WTC11 (cell line): ENCODE measurements around the gene MON1A.

Source experiments
- ETV6 ChIP-seq: sonication (generic); formaldehyde crosslinking; IDR thresholded peaks from 2 replicates; pipeline ENCODE4 v1.8.1; 2022; ENCODE audit warnings: mild to moderate bottlenecking, missing genetic modification reagents
- NFYB ChIP-seq: sonication (generic); formaldehyde crosslinking; conservative IDR thresholded peaks from 2 replicates; pipeline ENCODE4 v1.8.0; 2022; ENCODE audit warnings: low read depth, missing genetic modification reagents
- NR2C2 ChIP-seq: sonication (generic); formaldehyde crosslinking; IDR thresholded peaks from 2 replicates; pipeline ENCODE4 v1.8.0; 2022; ENCODE audit warnings: mild to moderate bottlenecking, missing genetic modification reagents
- RELA ChIP-seq: sonication (generic); formaldehyde crosslinking; IDR thresholded peaks from 2 replicates; pipeline ENCODE4 v1.8.1; 2022; ENCODE audit warnings: missing genetic modification reagents, mild to moderate bottlenecking, borderline replicate concordance
- SP1 ChIP-seq: sonication (generic); formaldehyde crosslinking; conservative IDR thresholded peaks from 2 replicates; pipeline ENCODE4 v1.8.1; 2022; ENCODE audit warnings: missing genetic modification reagents
- TF ChIP-seq, protein P1 (sequence below): fragments of 200-600 bp; IDR thresholded peaks from 2 replicates; pipeline ENCODE4 v1.8.0; 2022; ENCODE audit warnings: antibody characterized with exemption
- TF ChIP-seq, protein P2 (sequence below): sonication (generic); formaldehyde crosslinking; conservative IDR thresholded peaks from 2 replicates; pipeline ENCODE4 v1.8.1; 2022; ENCODE audit warnings: mild to moderate bottlenecking, missing genetic modification reagents
- TF ChIP-seq, protein P3 (sequence below): sonication (generic); formaldehyde crosslinking; IDR thresholded peaks from 2 replicates; pipeline ENCODE4 v1.8.0; 2022; ENCODE audit warnings: mild to moderate bottlenecking, missing genetic modification reagents
- TF ChIP-seq, protein P4 (sequence below): sonication (generic); formaldehyde crosslinking; IDR thresholded peaks from 2 replicates; pipeline ENCODE4 v1.8.1; 2023; ENCODE audit warnings: mild to moderate bottlenecking, missing genetic modification reagents
- TF ChIP-seq, protein P5 (sequence below): sonication (generic); formaldehyde crosslinking; IDR thresholded peaks from 2 replicates; pipeline ENCODE4 v1.8.1; 2022; ENCODE audit warnings: mild to moderate bottlenecking, moderate library complexity, missing genetic modification reagents
- TF ChIP-seq, protein P6 (sequence below): sonication (generic); formaldehyde crosslinking; IDR thresholded peaks from 2 replicates; pipeline ENCODE4 v1.8.0; 2023; ENCODE audit warnings: missing genetic modification reagents, mild to moderate bottlenecking, borderline replicate concordance

DNA sequence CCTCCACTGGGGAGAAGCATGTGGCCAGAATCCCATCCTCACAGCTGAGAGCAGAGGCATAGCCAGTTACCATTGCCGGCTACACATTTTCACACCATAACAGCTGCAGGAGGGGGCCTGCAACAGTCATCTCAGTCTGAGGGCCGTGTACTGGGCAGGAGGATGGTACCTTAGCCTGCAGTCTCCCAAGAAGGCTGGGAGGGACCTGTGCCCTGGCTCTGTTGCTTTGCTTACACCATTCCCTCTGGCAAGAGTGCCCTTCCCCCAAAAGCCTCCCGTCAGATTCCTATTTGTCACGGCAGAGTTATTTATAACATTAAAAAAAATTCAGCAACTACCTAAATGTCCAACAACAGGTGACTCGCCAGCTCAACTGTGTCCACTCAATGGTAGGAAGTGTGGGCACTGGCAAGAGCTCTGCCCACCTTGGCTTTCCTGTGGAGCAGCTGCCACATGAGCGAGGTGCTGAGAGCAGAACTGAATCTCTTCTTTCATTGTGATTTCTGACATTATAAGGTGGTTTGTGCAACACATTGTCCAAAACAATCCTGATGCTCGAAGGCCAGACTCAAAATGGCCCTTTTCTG, 64.3 kb downstream of the MON1A start:
- TF ChIP-seq, protein P1, sequence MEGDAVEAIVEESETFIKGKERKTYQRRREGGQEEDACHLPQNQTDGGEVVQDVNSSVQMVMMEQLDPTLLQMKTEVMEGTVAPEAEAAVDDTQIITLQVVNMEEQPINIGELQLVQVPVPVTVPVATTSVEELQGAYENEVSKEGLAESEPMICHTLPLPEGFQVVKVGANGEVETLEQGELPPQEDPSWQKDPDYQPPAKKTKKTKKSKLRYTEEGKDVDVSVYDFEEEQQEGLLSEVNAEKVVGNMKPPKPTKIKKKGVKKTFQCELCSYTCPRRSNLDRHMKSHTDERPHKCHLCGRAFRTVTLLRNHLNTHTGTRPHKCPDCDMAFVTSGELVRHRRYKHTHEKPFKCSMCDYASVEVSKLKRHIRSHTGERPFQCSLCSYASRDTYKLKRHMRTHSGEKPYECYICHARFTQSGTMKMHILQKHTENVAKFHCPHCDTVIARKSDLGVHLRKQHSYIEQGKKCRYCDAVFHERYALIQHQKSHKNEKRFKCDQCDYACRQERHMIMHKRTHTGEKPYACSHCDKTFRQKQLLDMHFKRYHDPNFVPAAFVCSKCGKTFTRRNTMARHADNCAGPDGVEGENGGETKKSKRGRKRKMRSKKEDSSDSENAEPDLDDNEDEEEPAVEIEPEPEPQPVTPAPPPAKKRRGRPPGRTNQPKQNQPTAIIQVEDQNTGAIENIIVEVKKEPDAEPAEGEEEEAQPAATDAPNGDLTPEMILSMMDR, result no peak
- TF ChIP-seq, protein P2, sequence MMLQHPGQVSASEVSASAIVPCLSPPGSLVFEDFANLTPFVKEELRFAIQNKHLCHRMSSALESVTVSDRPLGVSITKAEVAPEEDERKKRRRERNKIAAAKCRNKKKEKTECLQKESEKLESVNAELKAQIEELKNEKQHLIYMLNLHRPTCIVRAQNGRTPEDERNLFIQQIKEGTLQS, result no peak
- TF ChIP-seq NFYB (CRISPR knock-in tag), result no peak
- TF ChIP-seq, protein P3, sequence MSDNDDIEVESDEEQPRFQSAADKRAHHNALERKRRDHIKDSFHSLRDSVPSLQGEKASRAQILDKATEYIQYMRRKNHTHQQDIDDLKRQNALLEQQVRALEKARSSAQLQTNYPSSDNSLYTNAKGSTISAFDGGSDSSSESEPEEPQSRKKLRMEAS (CRISPR knock-in tag), result no peak
- TF ChIP-seq, protein P4, sequence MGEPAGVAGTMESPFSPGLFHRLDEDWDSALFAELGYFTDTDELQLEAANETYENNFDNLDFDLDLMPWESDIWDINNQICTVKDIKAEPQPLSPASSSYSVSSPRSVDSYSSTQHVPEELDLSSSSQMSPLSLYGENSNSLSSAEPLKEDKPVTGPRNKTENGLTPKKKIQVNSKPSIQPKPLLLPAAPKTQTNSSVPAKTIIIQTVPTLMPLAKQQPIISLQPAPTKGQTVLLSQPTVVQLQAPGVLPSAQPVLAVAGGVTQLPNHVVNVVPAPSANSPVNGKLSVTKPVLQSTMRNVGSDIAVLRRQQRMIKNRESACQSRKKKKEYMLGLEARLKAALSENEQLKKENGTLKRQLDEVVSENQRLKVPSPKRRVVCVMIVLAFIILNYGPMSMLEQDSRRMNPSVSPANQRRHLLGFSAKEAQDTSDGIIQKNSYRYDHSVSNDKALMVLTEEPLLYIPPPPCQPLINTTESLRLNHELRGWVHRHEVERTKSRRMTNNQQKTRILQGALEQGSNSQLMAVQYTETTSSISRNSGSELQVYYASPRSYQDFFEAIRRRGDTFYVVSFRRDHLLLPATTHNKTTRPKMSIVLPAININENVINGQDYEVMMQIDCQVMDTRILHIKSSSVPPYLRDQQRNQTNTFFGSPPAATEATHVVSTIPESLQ (CRISPR knock-in tag), result no peak
- no peak for TF ChIP-seq SP1 (CRISPR knock-in tag)
- TF ChIP-seq RELA (CRISPR knock-in tag), result no peak
- no peak for TF ChIP-seq NR2C2 (CRISPR knock-in tag)
- TF ChIP-seq, protein P5, sequence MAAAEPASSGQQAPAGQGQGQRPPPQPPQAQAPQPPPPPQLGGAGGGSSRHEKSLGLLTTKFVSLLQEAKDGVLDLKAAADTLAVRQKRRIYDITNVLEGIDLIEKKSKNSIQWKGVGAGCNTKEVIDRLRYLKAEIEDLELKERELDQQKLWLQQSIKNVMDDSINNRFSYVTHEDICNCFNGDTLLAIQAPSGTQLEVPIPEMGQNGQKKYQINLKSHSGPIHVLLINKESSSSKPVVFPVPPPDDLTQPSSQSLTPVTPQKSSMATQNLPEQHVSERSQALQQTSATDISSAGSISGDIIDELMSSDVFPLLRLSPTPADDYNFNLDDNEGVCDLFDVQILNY (CRISPR knock-in tag), result no peak
- TF ChIP-seq, protein P6, sequence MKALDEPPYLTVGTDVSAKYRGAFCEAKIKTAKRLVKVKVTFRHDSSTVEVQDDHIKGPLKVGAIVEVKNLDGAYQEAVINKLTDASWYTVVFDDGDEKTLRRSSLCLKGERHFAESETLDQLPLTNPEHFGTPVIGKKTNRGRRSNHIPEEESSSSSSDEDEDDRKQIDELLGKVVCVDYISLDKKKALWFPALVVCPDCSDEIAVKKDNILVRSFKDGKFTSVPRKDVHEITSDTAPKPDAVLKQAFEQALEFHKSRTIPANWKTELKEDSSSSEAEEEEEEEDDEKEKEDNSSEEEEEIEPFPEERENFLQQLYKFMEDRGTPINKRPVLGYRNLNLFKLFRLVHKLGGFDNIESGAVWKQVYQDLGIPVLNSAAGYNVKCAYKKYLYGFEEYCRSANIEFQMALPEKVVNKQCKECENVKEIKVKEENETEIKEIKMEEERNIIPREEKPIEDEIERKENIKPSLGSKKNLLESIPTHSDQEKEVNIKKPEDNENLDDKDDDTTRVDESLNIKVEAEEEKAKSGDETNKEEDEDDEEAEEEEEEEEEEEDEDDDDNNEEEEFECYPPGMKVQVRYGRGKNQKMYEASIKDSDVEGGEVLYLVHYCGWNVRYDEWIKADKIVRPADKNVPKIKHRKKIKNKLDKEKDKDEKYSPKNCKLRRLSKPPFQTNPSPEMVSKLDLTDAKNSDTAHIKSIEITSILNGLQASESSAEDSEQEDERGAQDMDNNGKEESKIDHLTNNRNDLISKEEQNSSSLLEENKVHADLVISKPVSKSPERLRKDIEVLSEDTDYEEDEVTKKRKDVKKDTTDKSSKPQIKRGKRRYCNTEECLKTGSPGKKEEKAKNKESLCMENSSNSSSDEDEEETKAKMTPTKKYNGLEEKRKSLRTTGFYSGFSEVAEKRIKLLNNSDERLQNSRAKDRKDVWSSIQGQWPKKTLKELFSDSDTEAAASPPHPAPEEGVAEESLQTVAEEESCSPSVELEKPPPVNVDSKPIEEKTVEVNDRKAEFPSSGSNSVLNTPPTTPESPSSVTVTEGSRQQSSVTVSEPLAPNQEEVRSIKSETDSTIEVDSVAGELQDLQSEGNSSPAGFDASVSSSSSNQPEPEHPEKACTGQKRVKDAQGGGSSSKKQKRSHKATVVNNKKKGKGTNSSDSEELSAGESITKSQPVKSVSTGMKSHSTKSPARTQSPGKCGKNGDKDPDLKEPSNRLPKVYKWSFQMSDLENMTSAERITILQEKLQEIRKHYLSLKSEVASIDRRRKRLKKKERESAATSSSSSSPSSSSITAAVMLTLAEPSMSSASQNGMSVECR (CRISPR knock-in tag), result no peak
- no peak for TF ChIP-seq ETV6
